GOT3 (cell line): Measurements from ENCODE around the gene BTD.

ENCODE experiments used
- DNase-seq: peaks from one replicate; lab custom pipeline; 2025; ENCODE audit warnings: mixed read lengths; lab: John Stamatoyannopoulos, UW

BTD gene, protein sequence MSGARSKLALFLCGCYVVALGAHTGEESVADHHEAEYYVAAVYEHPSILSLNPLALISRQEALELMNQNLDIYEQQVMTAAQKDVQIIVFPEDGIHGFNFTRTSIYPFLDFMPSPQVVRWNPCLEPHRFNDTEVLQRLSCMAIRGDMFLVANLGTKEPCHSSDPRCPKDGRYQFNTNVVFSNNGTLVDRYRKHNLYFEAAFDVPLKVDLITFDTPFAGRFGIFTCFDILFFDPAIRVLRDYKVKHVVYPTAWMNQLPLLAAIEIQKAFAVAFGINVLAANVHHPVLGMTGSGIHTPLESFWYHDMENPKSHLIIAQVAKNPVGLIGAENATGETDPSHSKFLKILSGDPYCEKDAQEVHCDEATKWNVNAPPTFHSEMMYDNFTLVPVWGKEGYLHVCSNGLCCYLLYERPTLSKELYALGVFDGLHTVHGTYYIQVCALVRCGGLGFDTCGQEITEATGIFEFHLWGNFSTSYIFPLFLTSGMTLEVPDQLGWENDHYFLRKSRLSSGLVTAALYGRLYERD

GRCh38 chr3:15601399-15602145, at the start of gene BTD, which contains the start of gene HACL1:
TSS of gene BTD (plus strand) at chr3:15601745. CDS start at chr3:15635440, 33,695 bp downstream.
TSS of gene HACL1 (minus strand) at chr3:15601569. CDS start at chr3:15601463, 106 bp downstream.
- DNase-seq: no peak

GRCh38 chr3:15551902-15552301, 49.6 kb upstream of the BTD start:
- DNase-seq: no peak

GRCh38 chr3:15553749-15554148, 47.8 kb upstream of the BTD start:
- DNase-seq: no peak

GRCh38 chr3:15556512-15556911, 45.0 kb upstream of the BTD start:
- DNase-seq: no peak

DNA sequence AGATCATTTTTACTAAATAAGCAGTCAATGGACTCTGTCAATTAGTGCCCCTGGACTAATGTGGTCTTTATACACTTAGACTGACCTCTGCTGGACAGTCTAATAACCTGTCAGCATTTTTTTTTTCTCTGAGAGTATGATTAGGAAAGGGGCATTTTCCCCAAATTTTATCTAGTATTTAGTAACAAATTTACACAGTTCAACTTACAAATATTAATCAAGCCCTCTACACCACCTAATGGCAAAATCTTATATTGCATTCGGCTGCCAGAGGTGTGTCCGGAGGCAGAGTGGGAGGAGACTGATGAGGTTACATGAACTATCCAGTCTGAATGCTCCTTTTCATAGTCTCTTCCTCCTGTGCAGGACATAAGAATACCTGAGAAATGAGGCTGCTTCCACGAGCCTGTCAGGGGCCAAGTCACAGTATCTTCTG, 44.0 kb upstream of the BTD start:
- DNase-seq: no peak

DNA sequence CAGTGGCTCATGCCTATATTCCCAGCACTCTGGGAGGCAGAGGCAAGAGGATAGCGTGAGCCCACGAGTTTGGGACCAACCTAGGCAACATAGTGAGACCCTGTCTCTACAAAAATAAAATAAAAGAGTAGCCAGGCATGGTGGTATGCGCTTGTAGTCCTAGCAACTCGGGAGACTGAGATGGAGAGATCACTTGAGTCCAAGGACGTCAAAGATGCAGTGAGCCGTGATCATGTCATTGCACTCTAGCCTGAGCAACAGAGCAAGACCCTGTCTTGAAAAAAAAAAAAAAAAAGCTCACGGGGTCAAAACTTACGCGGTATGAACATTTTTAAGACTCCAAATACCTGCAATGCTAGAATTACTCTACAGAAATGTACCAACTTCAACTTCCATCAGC, 43.0 kb upstream of the BTD start:
- no peak for DNase-seq

DNA sequence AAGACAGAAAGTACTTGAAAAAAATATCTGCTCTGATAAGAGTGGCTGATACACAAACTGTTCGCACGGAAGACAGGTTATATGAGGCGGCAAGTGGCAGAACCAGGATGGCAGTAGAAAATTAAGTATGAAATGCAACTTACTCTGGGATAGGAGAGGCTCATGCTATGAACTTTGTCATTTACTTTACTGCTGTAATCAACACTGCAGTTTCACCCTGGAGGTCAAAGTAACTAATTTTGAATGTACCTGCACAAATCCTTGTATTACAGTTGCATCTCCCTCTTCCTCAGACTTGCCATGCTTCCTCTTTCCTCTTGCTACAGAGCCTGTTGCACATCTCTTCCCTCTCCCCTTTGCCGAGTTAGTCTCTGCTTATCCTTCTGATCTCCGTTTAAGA, 39.0 kb upstream of the BTD start:
- DNase-seq: no peak

GRCh38 chr3:15563190-15563589, 38.4 kb upstream of the BTD start:
- DNase-seq: no peak

DNA sequence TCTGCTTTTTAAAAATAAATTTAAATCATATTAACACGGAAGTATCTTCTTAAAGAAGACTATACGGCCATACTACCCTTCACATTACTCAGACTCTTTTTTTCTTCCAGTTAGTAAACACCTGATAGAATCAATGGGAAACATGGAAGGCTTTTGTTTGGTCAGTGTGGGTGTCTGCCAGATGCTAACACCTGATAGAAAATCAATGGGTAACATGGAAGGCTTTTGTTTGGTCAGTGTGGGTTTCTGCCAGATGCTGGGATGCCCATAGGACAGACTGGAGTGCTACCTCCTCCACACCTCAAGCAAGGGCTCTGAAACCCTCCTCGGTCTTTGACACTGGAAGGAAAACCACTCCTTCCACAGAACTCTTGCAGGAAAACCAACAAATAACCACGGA, 29.4 kb upstream of the BTD start:
- DNase-seq: no peak

DNA sequence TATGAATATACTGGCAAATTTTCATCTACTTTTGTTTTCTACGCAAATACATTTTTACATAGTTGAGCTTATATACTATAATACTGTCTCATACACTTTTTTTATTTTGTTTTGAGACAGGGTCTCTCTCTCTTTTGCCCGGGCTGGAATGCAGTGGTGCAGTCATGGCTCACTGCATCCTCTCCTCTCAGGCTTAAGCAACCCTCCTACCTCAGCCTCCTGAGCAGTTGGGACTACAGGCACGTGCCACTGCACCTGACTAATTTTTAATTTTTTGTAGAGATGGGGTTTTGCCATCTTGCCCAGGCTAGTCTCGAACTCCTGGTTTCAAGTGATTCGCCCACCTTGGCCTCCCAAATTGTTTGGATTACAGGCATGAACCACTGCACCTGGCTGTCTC, 26.1 kb upstream of the BTD start:
- DNase-seq: no peak

- DNase-seq: no peak
Measured at GRCh38 chr3:15576475-15576874, 25.1 kb upstream of the BTD start.

DNA sequence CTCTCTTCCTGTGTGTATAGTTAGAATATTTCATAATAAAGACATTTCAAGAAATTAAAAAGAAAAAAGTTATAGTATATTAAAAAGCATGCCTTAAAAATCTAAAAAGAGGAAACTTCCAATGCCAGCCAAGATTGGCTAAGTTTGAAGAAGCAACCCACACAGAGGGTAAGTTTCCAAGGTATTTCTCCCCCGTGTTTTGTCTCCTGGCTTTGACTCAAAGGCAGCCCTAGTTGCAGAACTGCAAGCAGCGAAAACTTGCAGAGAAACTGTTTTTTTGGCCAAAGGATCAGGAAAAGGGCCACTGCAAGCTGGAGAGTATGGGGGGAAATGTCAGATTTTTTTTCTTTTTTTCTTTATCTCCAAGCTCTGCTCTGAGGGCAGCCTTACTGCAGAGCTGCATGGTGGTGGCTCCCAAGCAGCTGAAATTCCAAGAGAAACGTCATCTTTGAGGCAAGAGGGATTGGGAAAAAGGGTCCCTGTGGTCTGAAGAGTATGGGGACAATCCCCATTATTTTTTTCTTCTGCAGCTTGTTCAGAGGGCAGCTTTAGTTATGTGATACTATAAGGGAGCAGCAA, 23.2 kb upstream of the BTD start:
- no peak for DNase-seq

DNA sequence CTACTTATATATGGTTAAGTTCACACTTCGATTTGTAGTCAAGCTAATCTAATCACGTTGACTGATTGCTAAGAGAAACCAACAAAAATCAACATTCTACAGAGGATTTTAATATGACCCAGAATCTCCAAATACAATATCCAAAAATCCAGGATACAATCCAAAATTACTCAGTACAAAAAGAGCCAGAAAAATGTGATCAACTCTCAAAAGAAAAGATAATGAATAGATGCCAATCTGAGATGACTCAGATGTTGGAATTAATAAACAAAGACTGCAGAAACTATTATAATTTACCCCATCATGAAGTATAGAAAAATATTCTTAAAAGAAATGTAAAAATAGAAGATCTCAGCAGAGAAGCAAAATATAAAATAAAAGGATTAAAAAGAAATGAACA, 22.5 kb upstream of the BTD start:
- DNase-seq: no peak

DNA sequence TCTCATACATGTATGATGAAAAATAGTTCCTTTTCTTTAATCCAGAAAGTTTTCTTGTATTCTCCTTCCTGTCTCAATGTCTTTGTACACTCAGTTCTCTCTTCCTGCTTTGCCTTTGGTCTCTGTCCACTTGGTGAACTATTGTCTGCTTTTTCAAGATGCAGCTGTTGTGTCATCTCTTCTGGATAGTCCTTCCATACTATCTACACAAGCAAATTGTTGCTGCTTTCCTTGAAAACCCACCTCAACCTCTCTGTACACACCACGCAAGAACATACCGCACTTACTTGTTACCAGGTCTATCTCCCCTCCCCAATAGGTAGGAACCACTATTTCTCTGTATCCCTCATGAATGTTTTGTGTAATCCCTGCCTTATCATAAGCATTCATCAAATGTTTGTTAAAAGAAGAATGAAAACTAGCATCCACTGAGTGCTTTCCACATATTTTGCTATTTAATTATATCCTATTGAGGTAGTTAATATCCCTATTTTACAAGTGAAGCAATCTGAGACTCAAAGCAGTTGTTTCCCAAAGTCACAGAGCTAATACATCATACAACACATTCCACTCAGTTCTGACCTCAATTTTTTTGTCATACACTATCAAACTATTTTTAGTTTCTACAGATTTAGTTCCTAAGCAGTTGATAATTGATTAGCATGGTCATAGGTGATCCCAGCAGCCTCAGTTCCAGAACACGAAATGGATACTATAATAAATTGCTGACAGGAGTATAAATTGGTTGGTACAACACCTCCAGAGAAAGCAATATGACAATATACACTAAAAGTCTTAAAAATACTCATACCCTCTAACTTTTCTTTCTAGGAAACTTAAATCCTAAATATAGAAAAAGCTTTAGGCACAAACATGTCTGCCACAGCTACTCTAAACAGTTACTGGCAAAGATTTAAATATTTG, 19.8 kb upstream of the BTD start:
- DNase-seq: no peak

- DNase-seq: no peak
Measured at GRCh38 chr3:15585111-15585845, 16.3 kb upstream of the BTD start.

- DNase-seq: no peak
Measured at GRCh38 chr3:15591242-15591641, 10.3 kb upstream of the BTD start.

GRCh38 chr3:15591928-15592327, 9.6 kb upstream of the BTD start:
- DNase-seq: no peak

DNA sequence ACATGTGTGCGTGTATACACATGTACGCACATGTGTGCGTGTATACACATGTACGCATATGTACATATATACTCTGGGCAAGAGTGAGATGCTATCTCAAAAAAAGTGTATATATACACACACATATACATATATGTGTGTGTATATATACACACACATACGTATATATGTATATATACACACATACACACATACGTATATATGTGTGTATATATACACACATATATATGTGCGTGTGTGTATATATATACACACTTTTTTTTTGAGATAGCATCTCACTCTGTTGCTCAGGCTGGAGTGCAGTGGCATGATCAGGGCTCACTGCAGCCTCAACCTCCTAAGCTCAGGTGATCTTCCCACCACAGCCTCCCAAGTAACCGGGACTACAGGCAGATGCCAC, 8.6 kb upstream of the BTD start:
- DNase-seq: no peak

GRCh38 chr3:15595955-15596354, 5.6 kb upstream of the BTD start:
- no peak for DNase-seq

DNA sequence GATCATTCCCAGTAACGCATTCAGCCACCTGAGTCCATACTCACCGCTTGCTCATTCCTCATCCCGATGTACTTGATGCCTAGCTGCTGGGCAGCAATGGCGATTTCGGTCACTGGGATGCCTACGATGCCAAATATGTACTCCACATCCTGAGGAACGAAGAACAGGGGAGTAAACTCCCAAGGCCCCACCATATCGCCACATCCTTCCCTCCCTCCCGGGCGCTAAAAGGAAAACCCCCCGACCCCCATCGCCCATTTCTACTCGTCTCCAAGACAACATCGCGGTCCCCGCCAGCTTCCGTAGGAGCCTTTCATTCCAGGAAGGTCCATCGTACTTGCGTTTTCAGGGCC, 523 bp upstream of the BTD start:
- DNase-seq: no peak

GRCh38 chr3:15602146-15602536, 596 bp downstream of the BTD start:
- DNase-seq: no peak
